NB4 (cell line): Measurements from ENCODE around the gene LCA5L.
"Not testable (repeated sequence)": the region's sequence is repeated elsewhere in the genome, so short reads cannot be mapped to it uniquely, and the experiment has no call there.

ENCODE experiments used
- DNase-seq: peaks from one replicate; pipeline ENCODE4 v3.0.0; 2010; ENCODE audit warnings: low read depth
- H3K4me3 ChIP-seq: one replicate; pipeline ENCODE4 v1.5.1; 2011; ENCODE audit warnings: mild to moderate bottlenecking, low read depth, low read length, moderate library complexity
- MYC ChIP-seq: IDR thresholded peaks from 2 replicates; pipeline ENCODE4 v1.6.1; 2011; ENCODE audit warnings: low read depth, low read length
- POLR2A ChIP-seq: IDR thresholded peaks from 2 replicates; pipeline ENCODE4 v1.6.1; 2011; ENCODE audit warnings: mild to moderate bottlenecking; ENCODE audit not compliant: insufficient read length; ENCODE audit errors: extremely low read depth
- TF ChIP-seq, protein P1 (sequence below): IDR thresholded peaks from one replicate; pipeline ENCODE4 v1.5.1; 2012; ENCODE audit warnings: low read depth, low read length
- TF ChIP-seq, protein P2 (sequence below): IDR thresholded peaks from 2 replicates; pipeline ENCODE4 v1.6.1; 2011; ENCODE audit warnings: low read depth, low read length

The LCA5L gene

DNA sequence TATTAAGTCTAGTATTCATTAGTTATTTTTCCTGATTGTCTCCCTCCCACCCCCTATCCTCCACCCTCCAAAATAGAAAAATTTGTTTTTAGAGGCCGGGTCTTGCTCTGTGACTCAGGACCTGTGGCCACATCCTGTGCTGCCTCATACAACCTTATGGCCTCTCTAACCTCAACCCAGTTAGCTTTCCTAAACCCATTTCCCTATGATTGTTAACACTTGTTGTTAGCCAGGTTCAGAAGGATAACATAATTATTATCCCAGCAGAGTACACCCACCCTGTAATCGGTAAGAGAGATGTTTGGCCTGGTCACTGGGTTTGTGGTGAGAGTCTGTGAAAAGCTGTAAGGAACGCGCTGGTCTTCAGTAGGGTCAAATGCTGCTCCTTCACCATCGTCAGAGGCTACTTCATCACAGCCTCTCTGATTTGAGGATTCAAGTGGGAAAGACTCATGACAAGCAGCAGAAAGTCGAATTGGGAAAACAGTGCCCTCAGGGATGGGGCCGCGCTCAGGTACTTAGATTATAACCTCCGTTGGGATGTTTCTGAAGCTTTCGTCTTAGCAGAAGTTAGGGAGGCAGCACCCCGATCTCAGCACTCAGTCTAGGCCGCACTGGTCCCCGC, 60.8 kb downstream of the LCA5L start:
- H3K4me3 ChIP-seq, result no peak overlapping the region
- TF ChIP-seq, protein P1, sequence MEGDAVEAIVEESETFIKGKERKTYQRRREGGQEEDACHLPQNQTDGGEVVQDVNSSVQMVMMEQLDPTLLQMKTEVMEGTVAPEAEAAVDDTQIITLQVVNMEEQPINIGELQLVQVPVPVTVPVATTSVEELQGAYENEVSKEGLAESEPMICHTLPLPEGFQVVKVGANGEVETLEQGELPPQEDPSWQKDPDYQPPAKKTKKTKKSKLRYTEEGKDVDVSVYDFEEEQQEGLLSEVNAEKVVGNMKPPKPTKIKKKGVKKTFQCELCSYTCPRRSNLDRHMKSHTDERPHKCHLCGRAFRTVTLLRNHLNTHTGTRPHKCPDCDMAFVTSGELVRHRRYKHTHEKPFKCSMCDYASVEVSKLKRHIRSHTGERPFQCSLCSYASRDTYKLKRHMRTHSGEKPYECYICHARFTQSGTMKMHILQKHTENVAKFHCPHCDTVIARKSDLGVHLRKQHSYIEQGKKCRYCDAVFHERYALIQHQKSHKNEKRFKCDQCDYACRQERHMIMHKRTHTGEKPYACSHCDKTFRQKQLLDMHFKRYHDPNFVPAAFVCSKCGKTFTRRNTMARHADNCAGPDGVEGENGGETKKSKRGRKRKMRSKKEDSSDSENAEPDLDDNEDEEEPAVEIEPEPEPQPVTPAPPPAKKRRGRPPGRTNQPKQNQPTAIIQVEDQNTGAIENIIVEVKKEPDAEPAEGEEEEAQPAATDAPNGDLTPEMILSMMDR, result no peak
- TF ChIP-seq POLR2A (no peak), MYC (no peak)
- TF ChIP-seq, protein P2, sequence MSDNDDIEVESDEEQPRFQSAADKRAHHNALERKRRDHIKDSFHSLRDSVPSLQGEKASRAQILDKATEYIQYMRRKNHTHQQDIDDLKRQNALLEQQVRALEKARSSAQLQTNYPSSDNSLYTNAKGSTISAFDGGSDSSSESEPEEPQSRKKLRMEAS, result no peak
- peak; percentile 72 for DNase-seq

DNA sequence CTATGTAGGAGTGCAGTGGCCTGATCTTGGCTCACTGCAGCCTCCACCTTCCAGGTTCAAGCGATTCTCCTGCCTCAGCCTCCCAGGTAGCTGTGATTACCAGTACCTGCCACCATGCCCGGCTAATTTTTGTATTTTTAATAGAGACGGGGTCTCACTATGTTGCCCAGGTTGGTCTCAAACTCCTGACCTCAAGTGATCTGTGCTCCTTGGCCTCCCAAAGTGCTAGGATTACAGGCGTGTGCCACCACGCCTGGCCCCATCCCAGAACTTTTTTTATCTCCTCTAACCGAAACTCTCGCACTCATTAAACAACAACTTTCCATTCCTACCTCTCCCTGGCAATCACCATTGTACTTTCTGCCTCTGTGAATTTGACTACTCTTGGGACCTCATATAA, 63.5 kb downstream of the LCA5L start:
- H3K4me3 ChIP-seq, DNase-seq: not testable (repeated sequence)

DNA sequence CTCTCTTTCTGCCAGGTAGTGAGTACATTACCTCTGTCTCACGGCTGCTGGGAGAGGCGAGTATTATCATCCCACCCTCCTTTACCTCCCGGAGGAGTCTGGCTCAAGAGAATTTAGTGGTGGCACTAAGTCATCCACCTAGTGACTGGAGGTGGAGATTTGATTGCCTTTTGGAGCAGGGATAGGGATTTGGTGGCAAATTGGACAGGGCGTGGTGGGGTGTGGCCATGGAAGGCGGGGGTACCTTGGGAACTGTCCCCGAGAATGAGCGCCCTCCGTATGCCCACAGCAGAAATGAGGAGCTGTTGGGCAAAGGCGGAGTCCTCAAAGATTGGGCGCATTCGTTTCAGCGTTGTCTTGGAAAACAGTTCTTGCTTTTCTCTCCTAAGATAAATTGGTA, 64.6 kb downstream of the LCA5L start:
- TF ChIP-seq, protein P1, result no peak
- TF ChIP-seq POLR2A (no peak), MYC (no peak)
- TF ChIP-seq, protein P2, result no peak
- DNase-seq, result no peak
- H3K4me3 ChIP-seq, result peak overlapping the region; percentile 71

DNA sequence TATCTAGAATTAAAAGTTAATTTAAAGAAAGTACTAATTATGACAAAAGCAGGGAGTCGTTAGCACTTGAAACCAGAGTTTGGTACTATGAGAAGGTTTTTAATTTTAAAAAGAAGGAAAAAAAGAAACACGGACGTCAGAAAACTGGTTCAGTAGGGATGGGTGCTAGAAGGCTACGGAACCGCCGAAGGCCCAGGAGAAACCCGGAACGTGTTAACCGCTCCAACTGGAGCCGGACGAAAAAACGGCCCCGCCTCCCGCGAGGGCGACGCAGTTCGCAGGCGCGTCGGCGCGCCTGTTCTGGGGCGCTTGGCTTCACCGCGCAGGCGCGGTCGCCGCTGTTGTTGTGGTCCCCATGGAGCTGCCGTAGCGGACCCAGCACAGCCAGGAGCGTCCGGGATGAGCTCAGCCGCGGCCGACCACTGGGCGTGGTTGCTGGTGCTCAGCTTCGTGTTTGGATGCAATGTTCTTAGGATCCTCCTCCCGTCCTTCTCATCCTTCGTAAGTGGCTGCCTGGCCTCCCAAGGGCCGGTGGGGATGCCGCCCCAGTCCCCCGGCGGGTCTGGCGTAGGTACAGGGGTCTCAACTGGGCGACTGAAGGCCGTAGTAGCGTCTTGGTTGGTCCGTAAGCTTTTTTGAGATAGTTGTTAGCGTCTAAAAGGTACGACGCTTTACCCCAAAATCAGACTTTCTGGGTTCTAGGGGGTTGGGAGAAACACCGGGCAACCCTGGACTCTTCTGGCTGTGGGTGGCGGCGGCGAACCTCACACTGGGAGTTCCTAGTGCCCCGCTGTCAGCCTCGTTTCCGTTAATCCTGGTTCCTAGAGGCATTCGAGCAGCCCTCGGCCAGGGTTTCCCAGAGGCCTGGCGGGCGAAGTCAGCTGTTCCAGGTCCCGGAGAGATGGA, 65.3 kb downstream of the LCA5L start:
- TF ChIP-seq, protein P1, result no peak
- TF ChIP-seq, protein P2, result peak; percentile 60; the same call in 1 of the 2 replicates
- TF ChIP-seq MYC (peak; percentile 51; the same call in 1 of the 2 replicates), POLR2A (peak; percentile 77)
- DNase-seq, result peak; percentile 96
- peak overlapping the region; percentile 71 for H3K4me3 ChIP-seq

DNA sequence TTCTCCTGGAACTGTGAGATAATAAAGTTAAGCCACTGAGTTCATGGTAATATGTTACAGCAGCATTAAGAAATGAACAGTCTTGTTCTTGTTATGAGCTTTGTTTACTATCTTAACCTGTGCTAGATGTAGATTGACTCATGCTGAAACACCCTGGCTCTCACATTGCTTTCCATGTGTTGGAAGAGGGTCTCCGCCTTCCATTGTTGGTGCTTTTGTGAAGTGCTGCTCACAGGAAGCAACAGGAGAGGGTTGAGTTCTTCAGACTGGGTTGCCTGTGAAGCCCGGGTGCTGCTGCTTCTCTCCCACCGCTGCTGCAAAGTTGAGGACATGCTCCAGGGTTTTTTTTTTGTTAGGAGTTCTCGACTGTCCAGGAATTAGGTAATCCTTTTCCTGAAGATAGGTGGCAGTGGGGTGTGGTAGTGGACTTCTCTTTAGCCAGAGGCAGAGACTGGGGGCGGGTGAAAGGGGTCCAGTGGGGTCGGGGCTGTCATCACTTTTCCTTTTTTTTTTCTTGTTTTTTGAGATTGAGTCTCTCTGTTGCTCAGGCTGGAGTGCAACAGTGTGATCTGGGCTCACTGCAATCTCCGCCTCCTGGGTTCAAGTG, 68.0 kb downstream of the LCA5L start:
- TF ChIP-seq, protein P1, result no peak
- TF ChIP-seq, protein P2, result no peak
- TF ChIP-seq MYC (no peak), POLR2A (no peak)
- no peak for DNase-seq
- no peak overlapping the region for H3K4me3 ChIP-seq

DNA sequence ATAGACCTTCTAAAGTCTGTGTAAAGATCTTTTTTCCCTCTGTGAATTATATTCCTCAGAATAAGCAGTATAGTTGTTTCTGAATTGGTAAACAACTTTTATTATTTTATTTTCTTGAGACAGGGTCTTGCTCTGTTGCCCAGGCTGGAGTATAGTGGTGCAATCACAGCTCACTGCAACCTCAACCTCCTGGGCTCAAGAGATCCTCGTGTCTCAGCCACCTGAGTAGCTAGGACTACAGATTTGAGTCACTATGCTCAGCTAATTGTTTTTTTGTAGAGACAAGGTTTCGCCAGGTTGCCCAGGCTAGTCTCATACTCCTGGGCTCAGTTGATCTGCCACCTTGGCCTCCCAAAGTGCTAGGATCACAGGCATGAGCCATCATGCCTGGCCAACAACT, 70.1 kb downstream of the LCA5L start:
- DNase-seq, result no peak
- H3K4me3 ChIP-seq, result no peak overlapping the region
- TF ChIP-seq, protein P2, result no peak
- TF ChIP-seq, protein P1, result no peak
- TF ChIP-seq POLR2A, result no peak
